BJ (cell line): Measurements from ENCODE around the gene GATA1. TPM values are rescaled to one million over a fixed set of nuclear protein-coding genes. Genes with fewer than 3 reads are reported as not detected.

Experiments used
- CTCF ChIA-PET: fragments of 350-600 bp; formaldehyde crosslinking; extraction: SDS; loops from one replicate; lab custom pipeline; 2021; ENCODE audit warnings: antibody characterized with exemption, inconsistent platforms; lab: Yijun Ruan, JAX
- POLR2A ChIA-PET: fragments of 300-600 bp; sonication (Branson Sonifier 250); formaldehyde crosslinking; extraction: SDS; loops from one replicate; lab custom pipeline; 2021; ENCODE audit warnings: antibody characterized with exemption; lab: Charles Lee
- DNase-seq: peaks from one replicate; pipeline ENCODE4 v3.0.0-alpha.2; 2011; ENCODE audit warnings: low read depth
- H3K27me3 ChIP-seq: 2 replicates; pipeline ENCODE4 v1.6.0; 2011; ENCODE audit warnings: low read length; ENCODE audit not compliant: control insufficient read depth, insufficient read depth
- H3K36me3 ChIP-seq: 2 replicates; pipeline ENCODE4 v1.5.1; 2011; ENCODE audit warnings: low read length; ENCODE audit not compliant: control insufficient read depth, insufficient read depth
- H3K4me3 ChIP-seq: 2 replicates; pipeline ENCODE4 v1.5.1; 2011; ENCODE audit warnings: low read depth, mild to moderate bottlenecking, control low read depth, low read length
- CTCF ChIP-seq: IDR thresholded peaks from 2 replicates; pipeline ENCODE4 v1.5.1; 2011; ENCODE audit warnings: low read depth, mild to moderate bottlenecking, control low read depth, inconsistent platforms, low read length, moderate library complexity; ENCODE audit not compliant: insufficient read depth
- polyA plus RNA-seq: library from polyadenylated mRNA; depleted of rRNA; stranded (reverse); fragments of >200 nt; gene quantifications from 2 replicates; pipeline ENCODE4 v1.2.3, GENCODE V29; 2011

Gene GATA1
- polyA plus RNA-seq, 1 experiment, result not detected

GRCh38 chrX:48792219-48792618 is 5.8 kb downstream of the GATA1 start:
- ChIA-PET CTCF (no interaction called here), POLR2A (no interaction called here)
- no peak for TF ChIP-seq CTCF
- Histone ChIP-seq H3K27me3 (no peaks in the 10 kb centered on the region), H3K4me3 (no peak overlapping the region), H3K36me3 (no peaks in the 10 kb centered on the region)
- no peak for DNase-seq

GRCh38 chrX:48793935-48794334 is 7.5 kb downstream of the GATA1 start:
- TF ChIP-seq CTCF, result no peak
- H3K36me3 ChIP-seq, result no peaks in the 10 kb centered on the region
- H3K27me3 ChIP-seq, result no peaks in the 10 kb centered on the region
- CTCF ChIA-PET, result no interaction called here
- POLR2A ChIA-PET, result no interaction called here
- no peak for DNase-seq
- no peak overlapping the region for H3K4me3 ChIP-seq

- POLR2A ChIA-PET, result no interaction called here
- DNase-seq, result no peak
- Histone ChIP-seq H3K4me3 (no peak overlapping the region), H3K27me3 (no peaks in the 10 kb centered on the region), H3K36me3 (no peaks in the 10 kb centered on the region)
- CTCF ChIA-PET, result interaction anchor here (0.7 kb wide), 1 partner anchor 110 kb away, joined by 3 read pairs; no protein-coding TSS in a partner anchor
- TF ChIP-seq CTCF, result no peak
Observed at GRCh38 chrX:48794340-48794910, 8.0 kb downstream of the GATA1 start.

GRCh38 chrX:48794911-48795515 is 8.6 kb downstream of the GATA1 start:
- no peak for TF ChIP-seq CTCF
- H3K4me3 ChIP-seq, result no peak overlapping the region
- CTCF ChIA-PET, result interaction anchor here (0.7 kb wide), 1 partner anchor 109 kb away, joined by 3 read pairs; no protein-coding TSS in a partner anchor
- H3K36me3 ChIP-seq, result no peaks in the 10 kb centered on the region
- no peaks in the 10 kb centered on the region for H3K27me3 ChIP-seq
- DNase-seq, result peak; percentile 19
- POLR2A ChIA-PET, result no interaction called here

- ChIA-PET POLR2A (interaction anchor here (0.6 kb wide), 1 partner anchor 122 kb away, joined by 15 read pairs; no protein-coding TSS in a partner anchor), CTCF (no interaction called here)
- Histone ChIP-seq H3K27me3 (no peaks in the 10 kb centered on the region), H3K36me3 (no peaks in the 10 kb centered on the region), H3K4me3 (no peak overlapping the region)
- no peak for TF ChIP-seq CTCF
- no peak for DNase-seq
Observed at GRCh38 chrX:48798318-48798717, 11.9 kb downstream of the GATA1 start.
